DMS114 treated with DMSO at 0.1 percent for 48 hours (cell line): ENCODE data around the gene ZDHHC11.
"Not testable (repeated sequence)": the region's sequence is repeated elsewhere in the genome, so short reads cannot be mapped to it uniquely, and the experiment has no call there.

Experiments
- DNase-seq: peaks from one replicate; lab custom pipeline; 2025; ENCODE audit not compliant: unreplicated experiment; lab: John Stamatoyannopoulos, UW

The ZDHHC11 gene

DNA sequence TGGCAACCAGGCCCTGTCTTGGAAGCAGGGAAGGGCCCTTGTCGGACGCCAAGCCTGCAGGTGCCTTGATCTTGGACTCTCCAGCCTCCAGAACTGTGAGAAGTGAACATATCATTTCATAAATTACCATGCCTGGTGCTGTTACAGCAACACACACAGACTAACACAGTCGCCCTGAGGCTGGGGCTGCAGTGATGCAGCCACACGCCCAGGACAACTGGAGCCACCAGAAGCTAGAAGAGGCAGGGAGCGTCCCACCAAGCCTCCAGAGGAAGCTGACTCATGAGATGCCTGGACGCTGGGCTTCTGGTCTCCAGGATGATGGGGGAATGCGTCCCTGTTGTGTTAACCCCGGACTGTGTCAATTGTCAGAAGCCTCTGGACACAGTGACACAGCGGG is 71.8 kb downstream of the ZDHHC11 start:
- DNase-seq = not testable (repeated sequence)

DNA sequence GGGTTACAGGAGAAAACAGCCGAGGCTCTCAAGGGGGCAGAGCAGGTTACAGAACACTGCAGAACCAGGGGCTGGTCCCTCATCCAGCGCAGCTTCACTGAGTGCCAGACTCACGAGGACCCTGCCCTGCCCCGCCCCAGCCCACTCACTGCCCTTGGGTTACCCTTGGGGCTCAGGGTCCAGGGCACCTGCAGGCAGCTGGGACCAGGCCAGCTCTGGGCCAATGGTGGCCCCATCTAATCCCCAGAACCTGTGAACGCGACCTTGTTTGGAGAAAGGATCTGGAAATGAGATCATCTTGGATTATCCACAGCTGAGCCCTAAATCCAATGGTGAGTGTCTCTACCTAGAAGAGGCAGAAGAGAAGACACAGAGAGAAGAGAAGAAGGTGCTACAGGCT is 72.4 kb downstream of the ZDHHC11 start:
- DNase-seq = not testable (repeated sequence)

DNA sequence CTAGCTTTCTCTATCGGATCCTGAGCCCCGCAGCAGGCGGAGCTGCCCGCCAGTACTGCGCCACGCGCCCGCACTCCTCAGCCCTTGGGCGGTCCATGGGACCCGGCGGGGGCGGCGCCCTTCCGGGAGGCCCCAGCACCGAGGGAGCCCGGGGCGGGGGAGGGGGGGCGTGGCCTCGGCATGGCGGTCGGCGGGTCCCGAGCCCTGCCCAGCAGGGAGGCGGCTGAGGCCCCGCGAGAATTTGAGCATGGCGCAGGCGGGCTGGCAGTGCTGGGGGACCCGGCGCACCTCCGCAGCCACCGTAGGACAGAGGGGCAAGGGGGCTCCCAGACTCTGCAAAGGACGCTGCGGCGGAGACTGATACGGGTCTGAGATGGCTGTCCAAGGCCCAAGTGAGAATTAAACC is 73.0 kb downstream of the ZDHHC11 start:
- DNase-seq = no peak

DNA sequence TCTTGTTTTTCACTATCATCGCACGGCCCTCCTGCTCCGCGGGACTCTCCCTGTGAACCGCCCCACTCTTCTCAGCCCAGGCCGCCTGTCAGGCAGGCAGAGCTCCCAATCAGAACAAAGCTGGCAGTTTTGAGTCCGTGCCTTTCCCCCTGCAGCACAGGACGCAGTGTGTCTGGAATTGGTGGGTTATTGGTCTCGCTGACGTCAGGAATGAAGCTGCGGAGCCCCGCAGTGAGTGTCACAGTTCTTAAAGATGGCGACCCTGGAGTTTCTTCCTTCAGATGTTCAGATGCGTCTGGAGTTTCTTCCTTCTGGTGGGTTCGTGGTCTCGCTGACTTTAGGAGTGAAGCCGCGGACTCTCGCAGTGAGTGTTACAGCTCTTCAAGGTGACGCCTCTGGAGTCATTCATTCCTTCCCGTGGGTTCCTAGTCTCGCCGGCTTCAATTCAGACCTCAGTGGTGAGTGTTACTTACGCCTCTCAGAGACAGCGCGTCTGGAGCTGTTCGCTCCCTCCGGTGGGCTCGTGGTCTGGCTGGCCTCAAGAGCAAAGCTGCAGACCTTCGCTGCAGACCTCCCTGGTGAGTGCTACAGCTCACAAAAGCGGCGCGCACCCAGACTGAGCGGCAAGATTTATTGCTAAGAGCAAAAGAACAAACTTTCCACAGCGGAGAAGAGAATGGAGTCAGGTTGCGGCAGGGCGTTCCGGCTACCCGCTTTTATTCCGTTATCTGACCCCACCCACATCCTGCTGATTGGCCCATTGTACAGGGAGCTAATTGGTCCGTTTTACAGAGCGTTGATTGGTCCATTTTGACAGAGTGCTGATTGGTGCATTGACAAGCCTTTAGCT is 73.7 kb downstream of the ZDHHC11 start:
- DNase-seq = no peak

DNA sequence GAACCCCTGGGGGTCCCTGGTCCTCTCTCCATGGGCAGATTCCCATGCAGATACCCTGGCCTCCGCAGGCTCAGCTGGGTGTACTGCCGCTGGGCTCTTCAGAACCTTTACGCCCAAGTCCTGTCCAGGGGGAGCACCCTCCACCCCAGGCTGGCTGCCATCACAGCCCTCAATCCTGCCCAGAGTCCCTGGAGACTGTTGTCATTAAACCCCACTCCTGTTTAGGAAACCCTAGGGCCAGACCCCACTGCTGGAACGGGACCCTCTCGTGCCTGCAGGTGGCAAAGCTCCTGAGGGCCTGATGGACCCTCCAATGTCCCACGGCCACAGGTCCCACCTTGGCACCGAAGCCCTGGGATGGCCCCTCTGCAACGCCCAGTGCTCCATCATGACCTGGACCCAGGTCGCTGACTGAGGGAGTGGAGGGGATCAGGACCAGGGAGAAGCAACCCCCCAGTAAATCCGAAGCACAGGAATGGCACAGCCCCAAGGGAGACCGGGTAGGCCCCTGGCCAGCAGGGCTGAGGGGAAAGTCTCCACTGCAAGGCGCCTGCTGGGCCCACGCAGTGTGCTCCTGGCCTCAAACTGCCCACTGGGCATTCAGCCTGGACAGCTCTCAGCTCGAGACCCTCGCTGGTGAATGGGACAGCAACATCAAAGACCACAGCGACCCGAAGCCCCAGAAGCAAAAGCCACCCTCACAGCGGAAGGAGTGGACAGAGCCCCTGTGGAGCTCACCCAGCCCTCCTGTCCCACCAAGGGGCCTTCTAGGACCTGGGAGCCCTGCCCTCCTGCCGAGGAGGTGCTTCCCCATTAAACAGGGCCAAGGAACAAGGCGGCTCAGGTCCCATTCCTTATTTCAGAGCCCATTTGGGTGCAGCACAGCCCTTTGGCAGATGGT is 74.6 kb downstream of the ZDHHC11 start:
- no peak for DNase-seq

DNA sequence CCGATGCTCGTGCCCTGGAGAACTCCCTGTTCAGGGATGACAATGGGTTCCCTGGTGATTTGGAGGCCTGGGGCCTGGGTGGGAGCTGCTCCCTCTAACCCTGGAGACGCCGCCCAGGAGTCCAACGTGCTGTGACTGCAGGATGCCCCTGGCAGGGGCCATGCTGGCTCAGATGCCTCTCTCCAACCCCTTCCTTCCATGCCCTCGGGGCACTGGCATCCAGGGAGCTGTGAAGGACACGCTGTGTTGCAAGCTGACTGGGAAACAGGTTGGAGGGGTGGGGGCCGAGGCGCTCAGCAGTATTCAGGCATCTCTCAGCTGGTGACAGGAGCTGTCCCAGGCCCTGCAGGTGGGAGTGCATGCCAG is 75.2 kb downstream of the ZDHHC11 start:
- not testable (repeated sequence) for DNase-seq

DNA sequence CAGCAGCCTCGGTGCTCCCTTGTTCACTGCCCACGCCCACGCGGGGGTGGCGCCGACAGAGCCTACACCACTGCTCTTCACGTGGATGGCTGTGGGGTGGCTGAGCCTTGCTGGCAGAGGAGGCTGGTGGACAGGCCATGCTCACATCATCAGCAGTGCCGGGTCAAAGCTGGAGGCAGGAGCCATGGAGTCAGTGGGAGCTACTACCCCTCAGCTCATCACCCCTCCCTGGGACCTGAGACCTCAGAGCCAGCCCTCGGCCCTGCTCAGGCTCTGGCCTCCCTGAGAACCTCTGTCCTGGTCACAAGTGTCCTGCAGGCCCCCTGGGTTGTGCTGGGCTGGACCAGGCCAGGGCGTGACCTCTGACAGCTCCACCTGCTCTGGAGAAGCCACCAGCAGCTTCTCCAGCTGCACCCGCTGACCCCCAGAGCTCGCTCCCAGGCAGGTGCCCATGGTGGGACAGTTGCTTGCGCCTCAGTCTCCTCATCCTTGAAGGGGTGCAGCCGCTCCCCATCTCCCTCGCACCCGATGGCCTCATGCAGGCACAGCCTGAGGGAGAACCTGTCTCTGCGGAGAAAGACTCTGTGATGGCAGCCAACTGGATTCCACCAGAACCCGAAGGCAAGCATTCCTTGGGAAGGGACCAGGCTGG is 75.8 kb downstream of the ZDHHC11 start:
- DNase-seq = not testable (repeated sequence)

DNA sequence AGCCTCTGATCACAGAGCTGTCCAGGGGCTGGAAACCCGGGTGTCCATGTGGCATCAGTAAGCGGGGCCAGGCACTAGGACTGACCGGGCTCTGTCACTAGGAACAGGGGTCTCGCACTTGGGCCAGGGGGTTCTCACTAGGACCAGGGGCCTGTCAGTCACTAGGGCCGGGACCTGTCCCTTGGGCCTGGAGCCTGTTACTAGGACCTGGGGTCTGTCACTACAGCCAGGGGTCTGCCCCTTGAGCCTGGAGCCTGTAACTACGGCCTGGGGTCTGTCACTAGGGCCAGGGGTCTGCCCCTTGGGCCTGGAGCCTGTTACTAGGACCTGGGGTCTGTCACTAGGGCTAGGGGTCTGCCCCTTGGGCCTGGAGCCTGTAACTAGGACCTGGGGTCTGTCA is 76.5 kb downstream of the ZDHHC11 start:
- DNase-seq = not testable (repeated sequence)

DNA sequence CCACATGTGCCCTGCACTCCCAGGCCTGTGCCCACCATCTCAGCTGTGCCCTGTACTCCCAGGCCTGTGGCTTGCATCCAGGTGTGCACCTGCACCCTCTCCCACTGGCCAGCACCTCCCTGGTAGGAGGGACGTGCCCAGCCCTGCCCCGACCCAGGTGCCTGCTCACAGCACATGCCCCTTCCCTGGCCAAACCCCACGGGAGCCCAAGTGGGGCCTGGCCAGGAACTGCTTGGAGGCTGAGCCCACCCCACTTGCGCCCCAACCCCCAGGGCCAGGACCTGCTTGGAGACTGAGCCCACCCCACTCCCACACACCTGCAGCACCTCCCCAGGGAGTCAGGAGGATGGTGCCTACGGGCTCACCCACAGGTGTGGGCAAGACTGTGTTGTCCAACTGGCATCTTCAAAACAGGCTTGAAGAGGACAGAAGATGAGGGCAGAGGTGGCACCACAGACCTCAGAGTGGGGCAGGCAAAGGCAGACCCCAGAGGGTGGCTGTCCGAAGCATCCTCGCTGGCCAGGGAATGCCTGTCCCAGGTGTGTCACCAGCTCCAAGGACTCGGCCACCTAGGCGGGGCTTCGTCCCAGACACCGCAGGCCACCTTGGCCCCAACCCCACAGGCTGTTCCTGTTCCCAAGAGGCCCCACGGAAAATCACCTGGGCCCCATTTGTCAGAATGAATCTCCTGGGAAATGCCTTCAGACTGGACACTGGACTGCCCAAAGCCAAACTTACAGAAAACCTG is 77.1 kb downstream of the ZDHHC11 start:
- no peak for DNase-seq

DNA sequence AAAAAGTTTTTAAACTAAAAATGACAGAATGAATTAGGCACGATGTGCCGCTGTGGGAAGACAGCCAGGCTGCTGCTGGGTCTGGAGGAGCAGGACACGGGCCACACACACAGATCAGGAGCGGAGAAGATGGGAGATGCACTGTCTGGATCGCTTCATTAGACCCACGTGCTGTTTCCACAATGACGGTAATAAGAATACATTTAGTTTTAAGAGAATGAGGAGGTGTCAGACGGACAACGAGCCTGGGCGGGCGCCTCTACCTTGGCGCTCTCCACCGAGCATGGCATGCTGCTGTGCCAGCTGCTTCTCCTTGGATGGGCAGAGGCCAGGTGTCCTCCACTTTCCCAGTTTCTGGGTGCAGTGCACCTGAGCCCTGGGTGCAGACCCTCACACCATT is 77.9 kb downstream of the ZDHHC11 start:
- DNase-seq = not testable (repeated sequence)

DNA sequence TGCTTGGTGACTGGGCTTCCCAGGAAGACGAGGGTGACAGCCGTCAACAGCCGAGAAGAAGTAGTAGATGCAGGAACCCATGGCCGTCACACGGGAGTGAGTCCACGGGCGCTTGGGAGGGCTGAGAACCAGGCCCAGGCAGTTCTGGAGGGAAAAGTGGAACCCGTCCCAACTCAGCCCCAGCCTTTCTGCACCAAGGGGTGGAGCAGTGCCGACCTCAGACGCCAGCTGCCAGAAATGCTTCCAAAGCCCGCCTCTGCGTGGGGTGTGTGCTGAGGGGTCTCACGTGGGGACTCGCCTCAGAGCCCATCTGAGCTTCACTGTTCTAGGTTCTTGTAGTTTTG is 78.3 kb downstream of the ZDHHC11 start:
- DNase-seq = not testable (repeated sequence)

DNA sequence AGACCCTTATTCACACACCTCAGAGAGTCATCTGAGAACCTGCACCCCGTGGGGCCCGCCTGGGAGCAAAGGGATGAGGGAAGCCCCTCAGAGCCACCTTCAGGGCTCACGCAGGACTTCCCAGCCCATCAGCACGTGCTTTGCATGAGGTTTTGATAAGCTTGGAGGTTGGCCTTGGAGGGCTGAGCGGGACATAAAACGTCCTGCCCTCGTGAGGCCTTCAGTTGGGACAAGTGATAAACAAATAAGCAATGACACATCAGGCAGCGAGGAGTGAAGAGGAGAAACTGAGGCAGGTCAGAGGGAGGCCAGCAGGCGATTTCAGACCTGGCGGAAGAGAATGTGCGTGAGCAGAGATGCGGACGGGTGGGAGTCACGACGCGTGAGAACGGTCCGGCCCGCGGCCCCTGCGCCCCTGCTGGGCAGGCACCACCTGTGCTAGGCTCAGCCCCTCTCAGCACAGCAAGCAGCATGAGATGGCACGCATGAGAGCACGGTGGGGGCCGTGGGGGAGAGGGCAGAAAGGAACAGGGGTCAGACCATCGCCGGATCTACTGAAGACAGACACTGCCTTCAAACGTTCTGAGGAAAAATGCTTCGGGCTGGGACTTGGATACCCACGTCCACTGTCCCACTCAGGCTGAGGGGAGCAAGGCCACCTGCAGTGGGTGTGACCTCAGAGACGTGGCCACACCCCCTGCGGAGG is 78.8 kb downstream of the ZDHHC11 start:
- DNase-seq = not testable (repeated sequence)

DNA sequence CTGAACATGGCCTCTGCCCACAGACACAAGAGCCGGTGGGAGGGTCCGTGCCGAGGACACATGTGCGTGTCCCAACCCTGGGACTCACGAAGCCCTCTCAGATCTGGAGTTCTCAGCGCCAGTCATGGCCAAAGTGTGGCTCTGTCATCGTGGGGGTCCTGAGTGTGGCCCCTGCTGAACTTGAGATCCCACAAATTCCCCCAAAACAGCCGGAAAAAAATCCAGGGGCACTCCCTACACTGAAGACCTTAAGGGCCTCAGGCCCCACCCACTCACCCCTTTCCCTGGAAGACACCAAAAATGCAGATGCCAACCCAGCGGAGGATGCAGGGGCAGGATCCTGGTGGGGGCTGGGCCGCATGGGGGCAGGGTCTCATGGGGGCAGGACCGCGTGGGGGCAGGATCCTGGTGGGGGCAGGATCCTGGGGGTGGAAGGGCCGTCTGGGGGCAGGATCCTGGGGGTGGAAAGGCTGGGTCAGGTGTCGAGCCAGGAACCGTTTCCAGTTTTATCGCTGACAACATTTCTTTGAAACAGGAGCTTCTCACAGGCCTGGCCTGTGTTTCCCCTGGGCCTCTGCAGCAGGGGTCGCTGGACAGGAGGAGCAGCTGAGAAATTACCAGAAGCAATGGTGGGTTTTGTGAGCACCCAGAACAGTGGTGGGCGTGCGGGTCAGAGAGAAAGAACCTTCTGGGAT is 79.6 kb downstream of the ZDHHC11 start:
- not testable (repeated sequence) for DNase-seq

DNA sequence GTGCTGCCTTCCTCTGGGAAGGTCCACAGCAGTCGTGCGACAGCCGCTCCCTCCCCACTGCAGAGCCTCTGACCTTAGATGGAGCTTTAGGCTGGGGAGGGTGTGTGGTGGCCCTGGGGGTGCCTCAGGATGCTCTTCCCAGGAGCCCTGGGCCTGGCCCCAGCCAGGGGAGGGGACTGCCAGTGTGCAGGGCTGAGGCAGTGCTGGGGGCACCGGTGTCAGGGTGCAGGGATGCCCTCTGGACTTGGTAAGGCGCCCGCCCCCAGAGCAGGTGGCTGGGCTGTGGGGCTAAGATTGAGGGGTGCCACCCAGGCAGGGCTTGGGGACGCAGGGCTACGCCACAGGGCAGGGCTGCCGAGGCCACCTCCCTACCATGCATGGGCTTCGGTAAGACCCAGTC is 80.2 kb downstream of the ZDHHC11 start:
- DNase-seq = not testable (repeated sequence)

DNA sequence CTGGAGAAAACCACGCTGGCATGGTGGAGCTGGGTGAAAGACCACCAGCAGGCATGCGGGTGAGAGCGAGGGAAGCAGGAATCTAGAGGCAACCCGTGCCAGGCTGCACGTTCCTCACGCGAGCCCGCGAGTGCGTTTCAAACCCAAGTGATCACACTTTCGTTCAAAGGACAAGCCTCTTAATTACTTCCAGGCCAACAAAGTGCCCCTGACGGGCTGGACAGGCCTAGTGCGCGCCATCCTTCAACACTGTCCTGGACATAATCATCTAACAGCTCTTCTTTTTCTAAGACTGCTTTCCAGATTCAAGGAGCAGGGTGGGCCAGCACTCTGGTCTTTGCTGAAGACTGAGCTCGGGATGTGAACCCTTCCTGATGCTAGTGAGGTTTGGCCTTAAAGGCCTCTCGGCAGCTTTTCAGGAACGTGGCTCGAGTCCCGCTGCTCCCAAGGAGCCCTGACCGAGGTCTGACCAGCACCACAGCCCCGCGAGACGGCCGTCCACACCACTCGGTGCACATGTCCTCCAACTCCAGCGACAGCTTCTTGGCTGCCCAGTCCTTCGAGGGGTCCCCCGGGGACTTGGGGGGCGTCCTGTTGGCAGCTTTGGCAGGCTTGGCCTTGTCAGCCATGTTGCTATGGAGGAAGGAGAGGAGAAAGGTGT is 81.2 kb downstream of the ZDHHC11 start:
- not testable (repeated sequence) for DNase-seq

DNA sequence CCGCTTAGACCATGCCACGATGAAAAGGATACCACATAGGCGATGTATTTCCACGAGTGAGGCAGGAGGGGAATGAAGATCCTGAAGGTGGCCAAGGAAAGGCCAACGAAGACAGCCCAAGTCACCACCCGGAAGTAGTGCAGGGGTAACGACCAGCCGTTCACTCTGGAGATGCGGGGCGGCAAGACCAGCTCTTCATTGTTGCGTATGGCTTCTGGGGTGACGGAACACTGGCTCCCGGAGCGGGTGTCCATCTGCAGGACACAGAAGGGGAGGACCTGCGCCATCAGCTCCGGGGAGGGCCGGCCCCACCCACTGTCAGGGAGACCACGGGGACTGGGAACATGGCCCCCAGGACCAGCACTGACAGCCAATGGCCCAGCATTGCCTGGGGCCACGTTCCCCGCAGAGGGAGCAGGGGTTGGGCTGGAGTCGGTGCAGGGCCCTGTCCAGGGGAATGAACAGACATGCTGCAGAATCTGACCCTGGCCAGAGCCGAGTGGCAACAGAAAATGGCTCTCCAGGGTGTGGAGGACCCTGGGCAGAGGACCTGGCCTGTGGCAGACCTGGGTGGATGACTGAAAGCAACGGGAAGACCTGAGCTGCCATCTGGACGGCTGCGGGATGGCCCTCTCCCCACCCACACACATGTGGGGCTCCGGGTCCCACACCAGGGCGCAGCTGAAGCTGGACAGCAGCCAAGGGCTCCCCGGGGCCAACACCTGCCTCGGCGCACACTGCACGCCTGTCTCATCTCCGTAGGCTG is 83.9 kb downstream of the ZDHHC11 start:
- no peak for DNase-seq

DNA sequence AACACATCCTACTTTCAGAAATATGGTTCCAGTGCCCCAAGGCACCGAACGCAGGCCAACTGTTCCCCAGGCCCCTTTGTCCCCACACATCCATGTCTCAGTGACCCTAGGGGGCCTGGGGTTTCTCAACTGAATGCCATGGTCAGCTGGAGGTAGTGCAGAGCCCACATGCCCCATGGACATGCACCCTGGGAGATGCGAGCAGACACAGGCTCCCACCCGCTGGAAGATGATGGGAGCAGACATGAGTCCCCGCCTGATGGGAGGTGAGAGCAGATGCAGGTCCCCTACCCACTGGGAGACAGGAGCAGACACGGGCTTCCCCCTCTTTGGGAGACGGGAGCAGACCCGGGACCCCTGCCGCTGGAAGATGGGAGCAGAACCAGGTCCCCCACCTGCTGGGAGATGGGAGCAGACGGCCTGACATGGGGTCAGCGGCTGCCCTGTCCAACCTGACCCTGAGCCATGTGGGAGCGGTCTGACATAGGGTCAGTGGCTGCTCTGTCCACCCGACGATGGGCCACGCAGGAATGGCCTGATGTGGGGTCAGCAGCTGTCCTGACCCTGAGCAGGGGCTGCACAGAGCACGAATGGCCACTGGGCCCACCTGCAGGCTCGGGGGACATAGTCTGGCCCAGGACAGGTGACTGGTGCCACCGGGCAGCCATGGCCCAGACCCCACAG is 84.7 kb downstream of the ZDHHC11 start:
- no peak for DNase-seq
